Fibroblast of peridontal ligament (primary cell): Measurements from ENCODE around the gene BAAT.

Source experiments
- DNase-seq: peaks from one replicate; pipeline ENCODE4 v3.0.0-alpha.2; 2010; ENCODE audit errors: extremely low read depth

Gene BAAT

DNA sequence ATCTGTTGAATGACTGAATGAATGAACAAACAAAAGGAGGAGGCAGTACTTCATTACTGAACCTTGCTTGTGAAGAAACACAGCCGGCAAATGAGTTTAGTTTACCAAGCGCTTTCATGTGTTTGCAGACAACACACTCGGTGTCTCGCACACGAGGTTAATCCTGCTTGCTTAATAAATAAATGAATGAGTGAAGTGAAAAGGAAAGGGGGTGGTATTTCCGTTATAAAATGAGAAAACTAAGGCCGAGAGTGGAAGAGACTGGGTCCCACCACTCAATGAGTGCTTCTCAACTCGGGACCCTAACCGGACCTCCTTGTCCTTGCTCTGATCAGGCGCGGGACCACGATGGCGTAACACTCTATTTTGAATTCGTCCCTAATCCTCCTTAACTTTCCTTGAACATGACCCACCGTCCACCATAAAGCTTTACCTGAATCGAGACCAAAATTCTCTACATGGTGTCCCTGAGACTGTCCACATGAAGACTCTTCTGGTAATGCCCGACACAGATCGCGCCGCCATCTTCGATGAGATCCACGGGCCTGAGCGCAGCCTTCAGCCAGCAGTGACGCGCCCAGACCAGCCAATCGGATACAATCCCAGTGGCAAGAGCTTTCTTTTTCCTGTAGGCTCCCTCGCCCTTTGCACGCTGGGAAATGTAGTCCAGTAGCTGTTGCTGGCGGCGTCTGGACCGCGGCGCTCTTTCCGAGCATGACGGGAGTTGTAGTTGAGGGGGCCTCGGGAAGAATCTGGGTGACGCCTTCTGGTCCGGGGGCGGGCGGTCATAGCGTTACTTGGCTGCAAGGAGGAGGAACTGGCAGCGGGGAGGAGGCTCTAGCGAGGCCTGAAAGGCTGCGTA, 13.5 kb upstream of the BAAT start, which contains the start of the genes MRPL50 and ZNF189:
TSS of gene MRPL50 (minus strand) at position 551 of the 862 bp plus-strand sequence. CDS start at position 525, 26 bp downstream.
TSS of gene ZNF189 (plus strand) at position 784 of the 862 bp plus-strand sequence. CDS start 306 bp downstream, outside the sequence.
- DNase-seq, result peak; percentile 99

DNA sequence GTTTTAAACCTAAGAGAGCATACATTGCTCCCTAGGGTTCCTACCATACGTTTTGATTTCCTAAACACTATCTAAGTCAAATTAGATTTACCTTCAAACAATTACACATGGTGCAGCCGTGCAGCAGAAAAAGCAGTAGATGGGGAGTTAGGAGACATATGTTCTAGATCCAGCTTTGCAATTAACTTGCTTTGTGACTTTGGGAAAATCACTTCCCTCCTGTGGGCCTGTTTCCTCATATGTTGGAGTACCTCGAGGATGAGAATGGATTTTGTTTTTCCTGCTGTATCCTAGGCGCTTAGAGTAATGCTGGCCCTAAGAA, 12.9 kb upstream of the BAAT start:
- DNase-seq, result no peak

DNA sequence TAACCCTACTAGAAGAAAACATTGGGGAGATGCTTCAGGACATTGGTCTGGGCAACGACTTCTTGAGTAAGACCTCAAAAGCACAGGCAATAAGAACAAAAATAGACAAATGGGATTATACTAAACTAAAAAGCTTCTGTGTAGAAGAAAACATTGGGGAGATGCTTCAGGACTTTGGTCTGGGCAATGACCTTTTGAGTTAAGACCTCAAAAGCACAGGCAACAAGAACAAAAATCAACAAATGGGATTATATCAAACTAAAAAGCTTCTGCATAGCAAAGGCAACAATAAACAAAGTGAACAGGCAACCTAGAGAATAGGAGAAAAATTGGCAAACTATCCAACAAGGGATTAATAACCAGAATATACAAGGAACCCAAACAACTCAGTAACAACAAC, 9.9 kb upstream of the BAAT start:
- no peak for DNase-seq

DNA sequence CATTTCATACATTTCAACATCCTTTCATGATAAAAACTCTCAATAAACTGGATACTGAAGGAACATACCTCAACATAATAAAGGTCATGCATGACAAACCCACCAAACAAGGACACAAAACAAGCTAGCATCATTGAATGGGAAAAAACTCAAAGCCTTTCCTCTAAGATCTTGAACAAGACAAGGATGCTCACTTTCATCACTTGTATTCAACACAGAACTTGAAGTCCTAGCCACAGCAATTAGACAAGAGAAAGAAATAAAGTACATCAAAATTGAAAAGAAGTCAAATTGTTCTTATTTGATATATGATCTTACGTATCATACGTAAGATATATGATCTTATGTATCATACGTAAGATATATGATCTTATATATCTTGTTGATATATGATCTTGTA, 8.3 kb upstream of the BAAT start:
- DNase-seq, result no peak

- no peak for DNase-seq
Measured at GRCh38 chr9:101388507-101388993, 3.7 kb upstream of the BAAT start.

DNA sequence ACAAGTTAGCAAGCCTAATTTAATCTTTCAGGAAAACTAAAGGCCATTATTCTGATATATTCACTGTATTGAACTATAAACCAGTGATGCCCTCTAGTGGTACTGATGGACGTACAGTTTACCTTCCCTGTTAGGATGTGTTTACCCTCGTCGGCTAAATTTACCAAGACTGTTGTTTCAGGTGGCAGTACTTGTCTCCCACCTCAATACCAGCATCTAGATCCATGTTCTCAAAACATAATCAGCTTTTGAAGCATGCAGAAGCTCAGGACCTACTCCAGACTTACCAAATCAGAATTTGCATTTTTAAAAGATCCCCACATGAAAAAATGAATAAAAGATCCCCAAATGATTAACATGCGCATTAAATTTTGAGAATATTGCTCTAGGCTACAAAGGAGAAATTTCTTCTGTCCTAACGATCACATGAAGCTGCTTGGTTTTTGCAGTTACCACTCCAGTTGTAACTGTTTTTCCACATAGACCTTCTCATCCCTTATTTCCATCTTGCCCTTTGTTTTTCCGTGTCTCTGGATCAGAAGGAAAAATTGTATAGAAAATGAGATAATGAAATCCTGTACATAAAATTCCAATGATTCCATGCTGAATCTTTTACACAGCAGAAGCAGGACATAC, 3.2 kb upstream of the BAAT start:
- peak; percentile 39 for DNase-seq

- no peak for DNase-seq
Measured at GRCh38 chr9:101383361-101383760, 1.4 kb downstream of the BAAT start.

DNA sequence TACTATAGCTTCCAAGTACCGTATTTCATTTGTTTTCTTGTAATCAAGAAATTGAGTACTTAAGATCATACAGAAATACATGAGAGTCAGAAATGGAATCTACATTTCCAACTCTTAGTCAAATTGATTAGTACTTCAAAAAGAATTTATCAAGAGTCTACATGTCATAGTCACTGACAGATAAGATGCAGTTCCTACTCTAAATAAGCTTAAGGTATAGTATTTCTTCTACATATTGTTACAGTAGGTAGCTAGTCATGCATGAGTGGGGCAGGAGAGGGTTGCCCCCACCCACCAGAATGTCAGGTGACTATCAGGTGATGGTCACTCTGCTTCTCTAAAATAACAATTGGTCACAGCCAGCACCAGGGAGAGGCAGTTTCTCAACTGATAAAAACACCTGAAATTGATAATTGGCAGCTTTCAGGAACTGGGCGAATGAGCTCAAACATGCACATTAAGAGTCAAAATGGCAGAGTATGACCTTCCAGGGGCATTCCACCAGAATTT, 2.9 kb downstream of the BAAT start:
- no peak for DNase-seq

GRCh38 chr9:101381118-101381517, 3.7 kb downstream of the BAAT start:
- no peak for DNase-seq

DNA sequence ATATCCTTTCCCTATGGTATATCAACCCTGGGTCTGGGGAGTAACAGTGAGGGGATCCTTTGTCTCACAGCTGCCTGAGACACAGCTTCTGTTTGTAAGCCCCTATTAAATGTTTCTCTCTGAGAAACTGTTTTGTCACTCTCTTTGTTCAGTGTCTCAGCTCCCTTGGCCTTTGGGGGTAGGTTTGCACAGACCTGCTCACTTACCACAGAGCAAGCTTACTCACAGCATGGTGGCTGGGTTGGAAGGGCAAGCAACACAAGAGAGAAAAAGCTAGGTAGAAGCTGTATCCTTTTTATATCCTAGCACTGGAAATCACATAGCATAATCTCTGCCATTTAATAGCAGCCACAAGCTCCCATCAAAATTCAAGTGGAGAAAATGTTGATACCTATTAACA, 4.5 kb downstream of the BAAT start:
- no peak for DNase-seq

DNA sequence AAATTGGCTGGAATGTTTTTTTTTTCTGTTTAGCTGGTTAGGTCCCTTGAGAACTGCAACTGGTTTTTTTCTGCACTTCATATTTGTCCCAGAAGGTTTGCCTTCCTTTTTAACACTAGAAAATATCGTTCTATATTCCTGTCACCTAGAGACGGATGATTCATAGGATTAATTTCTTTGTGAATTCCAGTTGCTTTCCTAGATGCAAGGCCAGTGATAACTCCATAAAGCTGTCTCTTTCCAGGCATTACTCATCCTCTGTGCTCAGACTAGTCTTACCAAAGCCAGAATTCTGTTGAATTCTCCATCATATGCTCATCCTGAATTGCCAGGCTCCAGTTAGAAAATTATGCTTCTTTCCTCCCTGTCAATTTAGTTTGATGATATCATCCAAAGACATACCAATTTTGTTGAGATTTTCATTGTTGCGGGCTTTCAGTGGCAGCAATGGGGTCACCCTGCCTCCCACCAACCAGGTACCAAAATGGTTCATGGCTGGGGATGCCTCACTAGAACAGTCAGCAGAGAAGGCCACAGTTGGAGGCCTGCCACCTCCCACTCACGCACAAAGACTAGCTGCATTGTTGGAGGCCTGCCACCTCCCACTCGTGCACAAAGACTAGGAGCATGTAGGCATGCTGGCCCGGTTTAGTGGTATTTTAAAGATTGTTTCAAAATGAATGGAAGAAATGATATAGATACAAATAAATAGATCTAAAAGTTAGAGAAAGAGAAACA, 8.5 kb downstream of the BAAT start:
- no peak for DNase-seq

- no peak for DNase-seq
Measured at GRCh38 chr9:101375546-101375945, 9.3 kb downstream of the BAAT start.

DNA sequence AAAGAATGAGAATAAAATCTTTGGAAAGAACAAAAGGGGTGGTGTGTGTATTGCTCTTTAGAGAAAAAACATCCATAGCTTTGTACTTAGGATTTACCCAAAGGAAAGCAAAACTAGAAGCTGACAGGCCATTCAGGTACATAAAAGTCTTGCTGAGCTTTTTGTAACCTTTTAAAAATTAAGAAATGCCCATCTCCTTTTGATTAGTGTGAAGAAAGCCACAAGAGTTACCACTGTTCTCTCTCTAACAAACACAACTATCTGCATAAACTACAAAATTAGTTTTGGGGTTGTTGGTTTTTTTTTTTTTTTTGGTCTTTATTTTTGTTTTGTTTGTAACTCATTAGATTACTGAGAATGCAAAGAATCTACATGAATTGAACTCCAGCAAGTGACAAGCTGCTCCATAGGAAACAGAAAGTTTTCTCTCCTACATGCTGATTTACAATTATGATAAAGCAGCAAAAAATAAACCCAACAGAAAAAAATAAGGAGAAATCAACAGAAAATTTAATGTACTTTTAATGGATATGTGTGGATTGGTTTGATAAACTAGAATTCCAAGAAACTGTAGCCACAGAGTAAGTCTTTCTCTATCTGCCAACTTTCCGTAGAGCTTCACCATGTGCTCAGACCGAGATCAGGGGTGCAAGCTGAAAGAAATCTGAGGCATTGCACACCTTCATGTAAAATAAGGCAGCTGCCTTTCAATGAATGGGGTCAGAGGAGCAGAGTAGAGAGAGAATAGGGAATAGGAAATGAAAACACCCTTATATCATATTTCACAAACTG, 12.3 kb downstream of the BAAT start:
- DNase-seq, result no peak

GRCh38 chr9:101371813-101372212, 13.0 kb downstream of the BAAT start:
- no peak for DNase-seq

DNA sequence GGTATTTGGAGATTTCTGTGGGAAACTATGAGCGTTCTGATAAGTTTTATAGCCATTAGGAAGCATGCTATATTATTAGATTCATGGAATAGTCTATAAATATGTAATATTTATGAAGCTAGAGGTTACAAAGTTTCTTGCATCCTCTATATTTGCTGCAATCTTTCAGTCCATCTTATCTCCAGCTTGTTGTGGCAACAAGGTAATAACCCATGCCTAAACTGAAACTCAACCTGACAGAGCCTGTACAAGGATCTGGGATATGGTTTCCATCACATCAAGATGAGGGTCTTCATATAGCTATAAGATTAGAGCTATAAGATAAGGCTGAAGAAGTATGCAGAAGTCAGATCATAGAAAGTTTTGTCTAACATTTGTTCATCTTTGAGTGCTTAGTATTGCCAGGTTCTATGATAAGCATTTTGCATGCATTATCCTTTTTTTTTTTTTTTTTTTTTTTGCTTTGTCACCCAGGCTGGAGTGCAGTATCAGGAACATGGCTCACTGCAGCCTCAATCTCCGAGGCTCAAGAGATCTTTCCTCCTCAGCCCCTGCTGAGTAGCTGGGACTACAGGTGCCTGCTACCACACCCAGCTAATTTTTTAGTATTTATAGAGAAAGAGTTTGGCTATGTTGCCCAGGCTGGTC, 14.8 kb downstream of the BAAT start:
- no peak for DNase-seq

DNA sequence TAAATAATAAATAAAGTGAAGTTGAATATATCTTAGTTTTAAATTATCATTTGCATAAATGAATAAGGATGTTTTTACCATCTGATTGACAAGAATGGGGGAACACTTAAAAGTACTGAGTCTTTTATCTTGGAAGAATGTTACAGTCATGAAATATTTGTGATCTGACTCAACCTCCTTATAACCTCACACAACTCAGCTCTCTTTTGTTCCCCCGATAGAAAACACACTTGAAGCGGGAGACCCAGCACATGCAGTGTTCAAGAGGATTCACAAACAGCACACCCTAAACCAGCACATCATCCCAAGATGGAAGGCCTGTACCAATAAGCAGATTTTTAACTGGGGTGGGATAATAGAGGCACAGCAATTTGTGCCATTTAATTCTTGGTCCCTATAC, 15.5 kb downstream of the BAAT start:
- DNase-seq, result no peak

- no peak for DNase-seq
Measured at GRCh38 chr9:101367323-101367722, 17.5 kb downstream of the BAAT start.

- DNase-seq, result no peak
Measured at GRCh38 chr9:101366038-101366756, 18.6 kb downstream of the BAAT start.

DNA sequence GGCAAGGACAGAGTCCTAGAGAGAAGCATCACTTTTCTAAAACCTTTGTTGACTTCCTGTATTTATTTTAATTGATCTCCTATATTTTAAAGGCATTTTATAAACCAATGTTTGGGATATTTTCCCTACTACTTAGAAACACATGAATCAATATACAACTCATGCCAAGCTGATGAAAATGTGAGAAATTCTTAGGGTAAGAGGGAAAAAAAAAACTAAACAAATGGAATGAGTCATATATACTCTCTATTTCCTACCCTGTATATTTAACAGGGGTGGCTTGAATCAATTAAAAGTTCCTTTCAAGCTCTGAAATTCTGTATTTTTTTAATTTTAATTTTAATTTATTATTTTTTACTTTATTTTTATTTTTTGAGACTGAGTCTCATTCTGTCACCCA, 19.6 kb downstream of the BAAT start:
- peak; percentile 25 for DNase-seq

- DNase-seq, result no peak
Measured at GRCh38 chr9:101362450-101362849, 22.4 kb downstream of the BAAT start.
